ENCODE results near the gene CDH20. TPM values are rescaled to one million over a fixed set of nuclear protein-coding genes. Genes with fewer than 3 reads are reported as not detected.

CDH20 gene
- total and polyA plus RNA-seq, 12 donors, result 0.07 to 0.39 (median 0.08) TPM; not detected in 8

- Histone ChIP-seq H3K27me3 (peaks cover 11 to 44% (median 36%) of the 10 kb centered on the region in 7 donors), H3K36me3 (no peaks in the 10 kb centered on the region), H3K4me1 (peaks cover 0 to 21% (median 11%) of the 10 kb centered on the region in 9 donors), H3K4me3 (no peak overlapping the region), H3K9me3 (no peaks in the 10 kb centered on the region), H3K27ac (no peak overlapping the region)
- WGBS, 2 donors, result 56% methylated on average over 10 of the region's 10 CpGs
- DNase-seq, result no peak
- intact Hi-C loops (cut with DNase I), result no loop called here
- TF ChIP-seq CTCF (IDR thresholded peaks at IDR 0.05), result no peak
- ATAC-seq, result no peak
Observed at GRCh38 chr18:61334951-61335683, 1.9 kb downstream of the CDH20 start.

GRCh38 chr18:61335684-61336555 lies 2.7 kb downstream of the CDH20 start:
- intact Hi-C loops (cut with DNase I), result no loop called here
- no peak for ATAC-seq

GRCh38 chr18:61336766-61337165 lies 3.5 kb downstream of the CDH20 start:
- WGBS, 2 donors, result 80 to 91% methylated on average over 6 of the region's 6 CpGs
- DNase-seq, result no peak
- no peak for ATAC-seq
- peaks cover 0 to 21% (median 11%) of the 10 kb centered on the region in 9 donors for H3K4me1 ChIP-seq
- H3K36me3 ChIP-seq, result no peaks in the 10 kb centered on the region
- H3K4me3 ChIP-seq, result no peak overlapping the region
- no peak for TF ChIP-seq CTCF (IDR thresholded peaks at IDR 0.05)
- no peaks in the 10 kb centered on the region for H3K9me3 ChIP-seq
- intact Hi-C loops (cut with DNase I), result no loop called here
- peaks cover 11 to 44% (median 36%) of the 10 kb centered on the region in 7 donors for H3K27me3 ChIP-seq
- H3K27ac ChIP-seq, result no peak overlapping the region

More at GRCh38 chr18:61335684-61336555, 2.7 kb downstream of the CDH20 start:
- Histone ChIP-seq H3K4me3 (no peak overlapping the region), H3K4me1 (peaks cover 0 to 21% (median 11%) of the 10 kb centered on the region in 9 donors), H3K27ac (no peak overlapping the region), H3K36me3 (no peaks in the 10 kb centered on the region), H3K27me3 (peaks cover 11 to 44% (median 36%) of the 10 kb centered on the region in 7 donors), H3K9me3 (no peaks in the 10 kb centered on the region)
- WGBS, 2 donors, result 42 to 50% methylated on average over 10 of the region's 10 CpGs
- DNase-seq, result no peak
- no peak for TF ChIP-seq CTCF (IDR thresholded peaks at IDR 0.05)

GRCh38 chr18:61337527-61337926 lies 4.3 kb downstream of the CDH20 start:
- intact Hi-C loops (cut with DNase I), result no loop called here
- Histone ChIP-seq H3K9me3 (no peaks in the 10 kb centered on the region), H3K4me1 (peaks cover 0 to 21% (median 11%) of the 10 kb centered on the region in 9 donors), H3K27me3 (peaks cover 11 to 44% (median 36%) of the 10 kb centered on the region in 7 donors), H3K36me3 (no peaks in the 10 kb centered on the region), H3K4me3 (no peak overlapping the region), H3K27ac (no peak overlapping the region)
- no peak for DNase-seq
- no peak for ATAC-seq
- no peak for TF ChIP-seq CTCF (IDR thresholded peaks at IDR 0.05)
- 84 to 86% methylated on average over 3 of the region's 3 CpGs for WGBS, 2 donors
